ENCODE results near the gene NDUFS2.

GRCh38 chr1:161244888-161245287 is 42.7 kb downstream of the NDUFS2 start:
- no peak for TF ChIP-seq CTCF (IDR thresholded peaks at IDR 0.05; ENCODE audit: control extremely low read depth in 1 of 3, insufficient read depth in 1 of 3, low read depth in 1 of 3, low read length in 3 of 3)
- TF ChIP-seq SIX5 (IDR thresholded peaks at IDR 0.05; ENCODE audit: low read depth, low read length): no peak
- TF ChIP-seq SUZ12 (IDR thresholded peaks at IDR 0.05; ENCODE audit: low read length): no peak
- no peak for TF ChIP-seq TAF1 (IDR thresholded peaks at IDR 0.05; ENCODE audit: low read depth, low read length)
- TF ChIP-seq MAFK (IDR thresholded peaks at IDR 0.05; ENCODE audit: low read depth, low read length): no peak
- TF ChIP-seq CHD2 (IDR thresholded peaks at IDR 0.05; ENCODE audit: low read length): no peak
- TF ChIP-seq EZH2 (IDR thresholded peaks at IDR 0.05; ENCODE audit: low read depth, low read length, severe bottlenecking): no peak
- TF ChIP-seq MAX (IDR thresholded peaks at IDR 0.05): no peak
- TF ChIP-seq POLR2A (IDR thresholded peaks at IDR 0.05; ENCODE audit: control extremely low read depth in 1 of 2, low read depth in 2 of 2, low read length in 2 of 2): no peak
- TF ChIP-seq POLR2AphosphoS5 (IDR thresholded peaks at IDR 0.05; ENCODE audit: low read depth, low read length): no peak
- no peak for TF ChIP-seq TBP (IDR thresholded peaks at IDR 0.05; ENCODE audit: low read depth, low read length)
- no peak for TF ChIP-seq ZNF274 (IDR thresholded peaks at IDR 0.05; ENCODE audit: borderline replicate concordance, extremely low read depth, low read length)
- no peak for TF ChIP-seq CBX5 (IDR thresholded peaks at IDR 0.05; ENCODE audit: low read depth, low read length)

Data from H1 (cell line).